Mucosa of rectum (tissue), 2 donors: ENCODE measurements around the gene SH3BP4.

Experiments
- H3K27ac ChIP-seq, 2 donors: one replicate each; pipeline ENCODE4 v1.7.0; 2013; ENCODE audit warnings: inconsistent platforms in 2 of 2, low read depth in 2 of 2, low read length in 2 of 2
- H3K27me3 ChIP-seq, 2 donors: one replicate each; pipeline ENCODE4 v1.7.0; 2013; ENCODE audit warnings: low read length in 2 of 2; ENCODE audit not compliant: control insufficient read depth in 2 of 2, insufficient read depth in 2 of 2
- H3K36me3 ChIP-seq, 2 donors: one replicate each; pipeline ENCODE4 v1.7.0; 2013; ENCODE audit warnings: low read length in 2 of 2; ENCODE audit not compliant: control insufficient read depth in 2 of 2, insufficient read depth in 2 of 2
- H3K4me1 ChIP-seq, 2 donors: one replicate each; pipeline ENCODE4 v1.7.0; 2013; ENCODE audit warnings: low read length in 2 of 2, mild to moderate bottlenecking in 1 of 2; ENCODE audit not compliant: control insufficient read depth in 2 of 2, insufficient read depth in 2 of 2
- H3K4me3 ChIP-seq, 2 donors: one replicate each; pipeline ENCODE4 v1.7.0; 2013; ENCODE audit warnings: low read length in 2 of 2
- H3K9ac ChIP-seq, 2 donors: one replicate each; pipeline ENCODE4 v1.7.0; 2013; ENCODE audit warnings: low read length in 2 of 2, low read depth in 1 of 2, mild to moderate bottlenecking in 1 of 2
- H3K9me3 ChIP-seq, 2 donors: one replicate each; pipeline ENCODE4 v1.7.0; 2013; ENCODE audit warnings: low read length in 2 of 2; ENCODE audit not compliant: control insufficient read depth in 2 of 2
- donor health status: healthy.
- donor health status: Normal muscosa, but diverticular disease.

SH3BP4 gene

DNA sequence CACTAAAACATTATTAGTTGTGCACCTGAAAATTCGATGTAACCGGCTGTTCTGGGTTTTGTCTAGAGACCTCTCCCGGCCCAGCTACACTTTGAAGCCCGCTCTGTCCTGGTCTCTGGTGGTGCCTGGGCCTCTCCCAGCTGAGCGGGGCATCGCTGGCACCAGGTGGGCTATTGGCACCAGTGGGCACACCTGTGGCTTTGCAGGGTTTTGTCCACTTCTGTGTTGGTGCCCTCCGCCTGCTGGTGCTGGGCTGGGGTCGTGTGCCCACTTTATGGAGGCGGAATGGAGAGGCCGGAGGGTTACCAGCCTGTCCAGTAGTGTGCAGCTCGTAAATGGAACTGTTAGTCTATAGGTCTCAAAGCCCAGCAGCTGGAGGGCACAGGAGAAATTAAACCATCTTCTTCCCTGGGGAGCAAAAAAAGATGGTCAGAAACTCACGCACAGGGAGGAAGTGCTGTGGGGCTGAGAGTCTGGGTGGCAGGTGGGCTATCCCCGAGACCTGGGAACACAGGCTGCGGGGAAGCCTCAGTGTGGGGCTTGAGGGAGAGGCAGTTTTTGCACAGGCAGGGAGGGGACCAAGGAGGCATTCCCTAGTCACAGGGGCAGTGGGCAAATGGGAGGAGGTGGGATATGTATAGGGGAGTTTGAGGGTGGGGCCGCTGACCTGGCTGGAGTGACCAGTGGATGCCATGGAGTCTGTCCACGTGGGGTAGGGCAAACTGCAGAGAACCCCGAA, 30.4 kb downstream of the SH3BP4 start:
- peak overlapping the region in 1 of 2 donors; percentile 27 for H3K4me3 ChIP-seq
- no peaks in the 10 kb centered on the region for H3K9me3 ChIP-seq
- H3K9ac ChIP-seq: peak overlapping the region in 1 of 2 donors; percentile 50
- peaks cover 43 to 60% of the 10 kb centered on the region in 2 donors for H3K4me1 ChIP-seq
- peak overlapping the region; percentile 65 to 75 for H3K27ac ChIP-seq
- no peaks in the 10 kb centered on the region for H3K36me3 ChIP-seq
- H3K27me3 ChIP-seq: no peaks in the 10 kb centered on the region

GRCh38 chr2:234983011-234983726, 31.4 kb downstream of the SH3BP4 start:
- H3K27me3 ChIP-seq: no peaks in the 10 kb centered on the region
- H3K9me3 ChIP-seq: no peaks in the 10 kb centered on the region
- H3K4me3 ChIP-seq: peak overlapping the region in 1 of 2 donors; percentile 17
- H3K4me1 ChIP-seq: peaks cover 41 to 57% of the 10 kb centered on the region in 2 donors
- no peaks in the 10 kb centered on the region for H3K36me3 ChIP-seq
- H3K9ac ChIP-seq: peak overlapping the region in 1 of 2 donors; percentile 50
- H3K27ac ChIP-seq: peak overlapping the region; percentile 65 to 75

DNA sequence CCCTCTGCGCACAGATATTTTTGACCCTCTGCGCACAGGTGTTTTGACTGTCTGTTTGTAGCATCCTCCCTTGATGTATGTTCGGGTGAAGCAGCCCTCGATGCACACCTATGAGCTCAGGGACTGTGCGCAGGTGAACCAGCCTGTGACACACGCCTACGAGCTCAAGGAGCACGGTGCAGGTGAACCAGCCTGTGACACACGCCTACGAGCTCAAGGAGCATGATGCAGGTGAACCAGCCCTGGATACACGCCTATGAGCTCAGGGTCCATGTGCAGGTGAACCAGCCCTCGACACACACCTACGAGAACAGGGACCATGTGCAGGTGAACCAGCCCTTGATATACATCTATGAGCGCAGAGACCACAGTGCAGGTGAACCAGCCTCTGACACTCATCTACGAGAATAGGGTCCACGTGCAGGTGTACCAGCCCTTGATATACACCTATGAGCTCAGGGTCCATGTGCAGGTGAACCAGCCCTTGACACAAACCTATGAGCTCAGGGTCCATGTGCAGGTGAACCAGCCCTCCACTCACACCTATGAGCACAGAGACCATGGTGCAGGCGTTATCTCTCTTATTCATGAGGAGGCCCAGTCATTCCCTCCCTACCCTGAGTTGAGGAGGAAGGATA, 33.9 kb downstream of the SH3BP4 start:
- H3K36me3 ChIP-seq: no peaks in the 10 kb centered on the region
- H3K27me3 ChIP-seq: no peaks in the 10 kb centered on the region
- peaks cover 42 to 46% of the 10 kb centered on the region in 2 donors for H3K4me1 ChIP-seq
- no peaks in the 10 kb centered on the region for H3K9me3 ChIP-seq
- no peak overlapping the region for H3K27ac ChIP-seq
- no peak overlapping the region for H3K4me3 ChIP-seq
- H3K9ac ChIP-seq: no peak overlapping the region

DNA sequence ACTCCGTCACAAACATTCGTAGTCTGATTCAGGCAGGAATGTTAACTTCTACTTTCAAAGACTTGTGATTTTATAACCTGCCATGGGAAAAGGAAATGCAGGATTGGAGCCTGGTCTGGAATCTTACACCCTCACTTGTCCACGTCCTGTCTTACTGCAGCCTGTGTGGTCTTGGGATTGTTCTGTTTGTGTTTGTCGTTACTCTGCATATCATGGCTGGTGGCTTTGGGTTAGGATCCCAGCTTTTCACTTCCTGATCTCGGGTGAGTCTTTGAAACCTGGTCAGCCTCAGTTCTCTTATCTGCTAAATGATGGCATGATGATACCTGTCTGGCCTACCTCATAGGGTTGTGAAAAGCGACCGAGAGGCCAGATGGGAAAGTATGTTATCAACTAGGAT, 34.6 kb downstream of the SH3BP4 start:
- H3K4me3 ChIP-seq: no peak overlapping the region
- no peaks in the 10 kb centered on the region for H3K36me3 ChIP-seq
- no peaks in the 10 kb centered on the region for H3K9me3 ChIP-seq
- H3K4me1 ChIP-seq: peaks cover 35 to 40% of the 10 kb centered on the region in 2 donors
- H3K27ac ChIP-seq: no peak overlapping the region
- no peak overlapping the region for H3K9ac ChIP-seq
- H3K27me3 ChIP-seq: no peaks in the 10 kb centered on the region

GRCh38 chr2:234986876-234987720, 35.3 kb downstream of the SH3BP4 start:
- peaks cover 30 to 32% of the 10 kb centered on the region in 2 donors for H3K4me1 ChIP-seq
- no peaks in the 10 kb centered on the region for H3K9me3 ChIP-seq
- H3K27ac ChIP-seq: no peak overlapping the region

GRCh38 chr2:234987754-234988153, 35.9 kb downstream of the SH3BP4 start:
- Histone ChIP-seq H3K9ac (no peak overlapping the region), H3K36me3 (no peaks in the 10 kb centered on the region), H3K27ac (no peak overlapping the region), H3K4me1 (peaks cover 24 to 26% of the 10 kb centered on the region in 2 donors), H3K27me3 (no peaks in the 10 kb centered on the region), H3K9me3 (no peaks in the 10 kb centered on the region), H3K4me3 (no peak overlapping the region)

More at GRCh38 chr2:234986876-234987720, 35.3 kb downstream of the SH3BP4 start:
- H3K9ac ChIP-seq: no peak overlapping the region
- no peaks in the 10 kb centered on the region for H3K27me3 ChIP-seq
- no peak overlapping the region for H3K4me3 ChIP-seq
- no peaks in the 10 kb centered on the region for H3K36me3 ChIP-seq

DNA sequence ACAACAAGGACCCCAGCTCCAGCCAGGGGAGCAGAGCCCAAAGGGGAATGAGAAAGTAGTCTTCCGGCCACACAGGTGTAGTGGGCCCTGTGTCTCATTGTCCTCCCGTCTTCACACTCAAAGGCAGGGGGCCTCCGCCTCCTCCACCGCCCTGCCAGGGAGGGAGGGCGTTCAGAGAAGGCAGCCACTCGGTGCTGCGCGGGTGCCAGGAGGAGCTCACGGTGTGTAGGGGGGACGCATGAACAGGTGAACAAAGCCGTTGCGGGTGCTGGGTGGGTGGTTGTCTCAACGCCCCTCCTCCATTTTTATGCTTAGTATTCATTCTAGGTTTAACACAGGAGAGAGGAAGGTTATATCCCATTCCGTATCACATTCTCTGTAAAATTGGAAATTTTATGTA, 36.7 kb downstream of the SH3BP4 start:
- Histone ChIP-seq H3K4me1 (peaks cover 18 to 19% of the 10 kb centered on the region in 2 donors), H3K36me3 (no peaks in the 10 kb centered on the region), H3K27ac (no peak overlapping the region), H3K27me3 (no peaks in the 10 kb centered on the region), H3K4me3 (no peak overlapping the region), H3K9me3 (no peaks in the 10 kb centered on the region), H3K9ac (no peak overlapping the region)

GRCh38 chr2:234989183-234989701, 37.4 kb downstream of the SH3BP4 start:
- Histone ChIP-seq H3K27ac (peak overlapping the region; percentile 46 to 55), H3K4me1 (peaks cover 11 to 18% of the 10 kb centered on the region in 2 donors), H3K4me3 (no peak overlapping the region)

DNA sequence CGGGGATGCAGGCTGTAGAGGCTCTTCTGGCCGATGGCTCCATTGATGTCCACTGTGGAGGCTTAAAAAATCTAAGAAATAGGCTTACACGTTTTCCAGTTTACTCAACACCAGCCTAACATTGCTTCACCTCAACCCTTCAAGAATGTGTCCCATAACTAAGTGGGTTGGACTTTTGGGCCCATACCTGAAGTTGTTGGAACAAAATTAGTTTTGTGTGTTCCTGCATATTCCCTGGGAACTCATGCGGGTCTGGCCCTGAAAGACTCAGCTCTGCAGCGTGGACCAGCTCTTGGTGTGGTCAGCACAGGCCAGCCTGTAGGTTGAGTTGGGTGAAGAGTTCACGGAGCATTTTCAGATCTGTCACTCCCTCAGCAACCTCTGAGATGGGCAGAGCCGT, 38.5 kb downstream of the SH3BP4 start:
- Histone ChIP-seq H3K27ac (no peak overlapping the region), H3K4me1 (peaks cover 15 to 21% of the 10 kb centered on the region in 2 donors), H3K9me3 (no peaks in the 10 kb centered on the region), H3K9ac (no peak overlapping the region), H3K36me3 (no peaks in the 10 kb centered on the region), H3K4me3 (no peak overlapping the region), H3K27me3 (no peaks in the 10 kb centered on the region)

More at GRCh38 chr2:234989183-234989701, 37.4 kb downstream of the SH3BP4 start:
- Histone ChIP-seq H3K36me3 (no peaks in the 10 kb centered on the region), H3K9me3 (no peaks in the 10 kb centered on the region), H3K27me3 (no peaks in the 10 kb centered on the region), H3K9ac (peak overlapping the region in 1 of 2 donors; percentile 14)
